KOPT-K1 (cell line): ENCODE data around the gene CALN1.

ENCODE experiments used
- H3K27ac ChIP-seq: fragments of 200-600 bp; sonication (generic); 2 replicates; pipeline ENCODE4 v1.5.1; 2016; ENCODE audit warnings: antibody characterized with exemption, mild to moderate bottlenecking, low read depth, low read length; ENCODE audit not compliant: poor library complexity, severe bottlenecking
- H3K36me3 ChIP-seq: fragments of 200-600 bp; sonication (generic); 2 replicates; pipeline ENCODE4 v1.5.1; 2017; ENCODE audit warnings: antibody characterized with exemption, mild to moderate bottlenecking, low read length, moderate library complexity; ENCODE audit not compliant: insufficient read depth
- H3K9me3 ChIP-seq: fragments of 200-600 bp; sonication (generic); 2 replicates; pipeline ENCODE4 v1.5.1; 2017; ENCODE audit warnings: antibody characterized with exemption, low read length, mild to moderate bottlenecking; ENCODE audit not compliant: insufficient read depth, poor library complexity, severe bottlenecking

The CALN1 gene

GRCh38 chr7:71801976-71802375, 610.2 kb downstream of the CALN1 start:
- Histone ChIP-seq H3K27ac (no peak overlapping the region), H3K9me3 (peaks cover 7% of the 10 kb centered on the region), H3K36me3 (no peaks in the 10 kb centered on the region)

- Histone ChIP-seq H3K9me3 (no peaks in the 10 kb centered on the region), H3K27ac (no peak overlapping the region), H3K36me3 (no peaks in the 10 kb centered on the region)
Observed at GRCh38 chr7:71800321-71800720, 611.8 kb downstream of the CALN1 start.

- Histone ChIP-seq H3K36me3 (no peaks in the 10 kb centered on the region), H3K27ac (no peak overlapping the region), H3K9me3 (no peaks in the 10 kb centered on the region)
Observed at GRCh38 chr7:71795410-71795809, 616.7 kb downstream of the CALN1 start.

DNA sequence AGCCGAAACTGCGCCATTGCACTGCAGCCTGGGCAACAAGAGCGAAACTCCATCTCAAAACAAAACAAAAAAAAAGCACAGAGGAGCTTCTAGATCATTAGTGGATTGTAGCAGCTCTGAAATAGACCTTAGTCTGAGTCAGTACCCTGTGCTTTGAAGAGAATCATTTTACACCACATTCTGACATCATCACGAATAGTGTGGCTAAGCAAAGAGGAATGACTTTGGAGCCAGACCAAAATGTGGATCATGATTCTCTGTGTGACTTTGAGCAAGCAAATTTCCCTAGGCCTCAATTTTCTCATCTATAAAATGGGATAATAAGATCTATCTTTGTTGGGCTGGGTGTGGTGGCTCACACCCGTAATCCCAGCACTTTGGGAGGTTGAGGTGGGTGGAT, 618.9 kb downstream of the CALN1 start:
- Histone ChIP-seq H3K9me3 (peaks cover 7% of the 10 kb centered on the region), H3K27ac (no peak overlapping the region)

DNA sequence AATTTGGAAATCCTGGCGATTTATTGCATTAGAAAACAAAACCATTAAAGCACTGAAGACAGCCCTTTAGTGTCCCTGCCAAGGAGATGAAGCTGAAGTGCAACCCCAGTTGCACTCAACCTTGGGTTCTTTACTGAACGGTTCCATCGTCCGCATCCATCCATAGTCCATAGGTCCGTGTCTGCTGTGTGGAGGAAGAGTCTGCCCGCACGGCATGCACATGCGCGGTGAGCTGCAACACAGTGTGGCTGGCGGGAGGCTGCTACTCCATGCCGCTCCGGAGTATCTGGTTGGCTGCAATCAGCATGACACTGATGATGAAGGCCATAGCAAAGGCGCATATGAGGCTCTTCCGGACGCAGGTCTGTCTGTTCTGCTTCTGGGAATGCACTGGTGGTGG, 624.6 kb downstream of the CALN1 start:
- Histone ChIP-seq H3K36me3 (no peaks in the 10 kb centered on the region), H3K9me3 (peaks cover 26% of the 10 kb centered on the region), H3K27ac (no peak overlapping the region)

More for the DNA sequence above, 618.9 kb downstream of the CALN1 start:
- H3K36me3 ChIP-seq: no peaks in the 10 kb centered on the region

DNA sequence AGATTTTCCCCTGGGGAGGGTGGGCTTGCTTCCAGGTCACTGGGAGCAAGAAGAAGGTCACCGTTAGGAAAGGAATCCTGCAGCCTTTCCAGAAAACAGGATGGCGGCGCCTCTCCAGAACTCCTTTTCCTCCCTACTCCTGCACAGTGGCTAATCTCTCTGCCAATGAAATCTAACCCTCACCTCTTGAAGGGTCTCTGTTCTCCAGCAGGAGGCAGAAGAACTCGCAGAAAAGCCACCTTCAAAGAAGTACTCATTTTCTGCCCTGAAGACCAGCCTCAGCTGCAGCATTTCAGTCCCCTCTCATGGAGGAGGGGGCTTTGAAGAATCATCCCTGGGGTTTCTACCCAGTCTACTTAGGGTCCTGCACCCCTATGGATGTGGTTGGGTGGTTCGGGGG, 626.9 kb downstream of the CALN1 start:
- Histone ChIP-seq H3K36me3 (no peaks in the 10 kb centered on the region), H3K9me3 (peaks cover 26% of the 10 kb centered on the region), H3K27ac (no peak overlapping the region)

GRCh38 chr7:71784781-71785180, 627.4 kb downstream of the CALN1 start:
- Histone ChIP-seq H3K9me3 (peaks cover 26% of the 10 kb centered on the region), H3K36me3 (no peaks in the 10 kb centered on the region), H3K27ac (no peak overlapping the region)

GRCh38 chr7:71784180-71784579, 628.0 kb downstream of the CALN1 start:
- Histone ChIP-seq H3K36me3 (no peaks in the 10 kb centered on the region), H3K9me3 (peaks cover 21% of the 10 kb centered on the region), H3K27ac (no peak overlapping the region)

- Histone ChIP-seq H3K36me3 (no peaks in the 10 kb centered on the region), H3K9me3 (peaks cover 19% of the 10 kb centered on the region), H3K27ac (no peak overlapping the region)
Observed at GRCh38 chr7:71783779-71784178, 628.4 kb downstream of the CALN1 start.

GRCh38 chr7:71782051-71782450, 630.1 kb downstream of the CALN1 start:
- H3K36me3 ChIP-seq: no peaks in the 10 kb centered on the region
- no peak overlapping the region for H3K27ac ChIP-seq
- H3K9me3 ChIP-seq: peaks cover 7% of the 10 kb centered on the region

DNA sequence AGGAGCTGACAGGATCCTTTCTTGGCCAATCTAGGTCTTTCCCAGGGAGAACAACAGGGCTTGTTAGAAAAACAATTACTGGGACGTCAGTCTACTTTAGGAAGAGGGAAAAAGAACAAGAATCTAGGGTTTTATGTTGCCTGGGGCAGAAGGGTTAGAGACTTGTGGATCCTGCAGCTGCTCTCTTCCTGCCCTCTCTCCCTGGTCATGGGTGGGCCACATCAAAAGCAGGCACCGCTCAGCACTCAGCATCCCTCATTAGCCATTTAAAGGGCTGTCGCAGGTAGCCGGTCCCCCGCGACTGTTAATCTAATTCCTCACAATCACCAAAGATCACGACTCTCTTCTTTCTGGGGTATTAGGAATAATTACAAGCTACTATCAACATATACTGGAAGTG, 631.9 kb downstream of the CALN1 start:
- H3K36me3 ChIP-seq: no peaks in the 10 kb centered on the region
- H3K27ac ChIP-seq: no peak overlapping the region
- H3K9me3 ChIP-seq: no peaks in the 10 kb centered on the region

DNA sequence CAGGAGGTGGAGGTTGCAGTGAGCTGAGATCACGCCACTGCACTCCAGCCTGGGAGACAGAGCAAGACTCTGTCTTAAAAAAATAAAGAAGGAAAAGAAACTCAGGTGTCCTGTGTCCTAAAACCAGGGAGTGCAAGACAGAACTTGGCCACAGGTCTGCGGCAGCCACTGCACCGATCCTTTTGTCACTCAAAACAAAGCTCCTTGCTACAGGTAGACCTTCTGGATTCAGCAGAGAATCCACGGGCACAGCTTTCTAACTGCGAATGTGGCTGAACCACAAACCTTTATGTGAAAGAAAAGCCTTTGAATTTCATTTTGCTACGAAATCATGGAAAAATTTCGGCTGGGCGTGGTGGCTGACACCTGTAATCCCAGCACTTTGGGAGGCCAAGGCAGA, 634.9 kb downstream of the CALN1 start:
- Histone ChIP-seq H3K27ac (no peak overlapping the region), H3K36me3 (no peaks in the 10 kb centered on the region), H3K9me3 (no peaks in the 10 kb centered on the region)

DNA sequence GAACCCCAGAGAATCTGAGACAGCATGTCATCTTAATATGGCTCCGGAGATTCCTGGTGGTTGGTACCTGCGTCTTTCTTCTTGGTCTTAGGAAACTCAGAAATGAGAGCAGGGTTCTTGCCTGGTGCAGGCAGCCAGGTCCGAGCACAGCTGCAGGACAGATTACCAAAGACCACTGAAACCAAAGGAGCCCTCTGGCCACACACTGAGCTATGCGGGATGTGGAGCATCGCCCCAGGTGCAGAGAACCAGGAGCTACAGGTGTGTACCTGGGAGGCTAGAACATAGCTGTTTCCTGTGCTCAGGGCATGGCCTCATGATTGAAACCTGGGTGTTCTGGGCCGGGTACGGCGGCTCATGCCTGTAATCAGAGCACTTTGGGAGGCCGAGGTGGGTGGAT, 635.4 kb downstream of the CALN1 start:
- no peak overlapping the region for H3K27ac ChIP-seq
- no peaks in the 10 kb centered on the region for H3K9me3 ChIP-seq
- H3K36me3 ChIP-seq: no peaks in the 10 kb centered on the region

DNA sequence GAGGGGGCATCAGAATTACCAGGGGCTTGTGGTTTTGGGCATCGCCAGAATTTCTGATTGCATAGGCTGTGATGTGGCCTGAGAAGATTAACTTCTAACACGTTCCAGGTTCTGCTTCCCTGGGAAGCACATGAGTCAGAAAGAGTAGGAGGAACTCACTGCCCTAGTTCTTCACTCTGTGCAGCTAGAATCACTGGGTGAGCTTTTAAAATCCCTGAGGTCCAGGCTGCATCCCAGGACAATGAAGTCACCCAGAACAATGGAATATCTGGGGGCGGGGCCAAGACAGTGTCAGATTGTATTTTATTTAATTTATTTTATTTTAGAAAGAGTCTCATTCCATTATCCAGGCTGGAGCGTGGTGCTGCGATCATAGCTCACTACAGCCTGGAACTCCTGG, 636.5 kb downstream of the CALN1 start:
- no peaks in the 10 kb centered on the region for H3K9me3 ChIP-seq
- no peaks in the 10 kb centered on the region for H3K36me3 ChIP-seq
- H3K27ac ChIP-seq: no peak overlapping the region

- H3K36me3 ChIP-seq: no peaks in the 10 kb centered on the region
- no peaks in the 10 kb centered on the region for H3K9me3 ChIP-seq
- H3K27ac ChIP-seq: no peak overlapping the region
Observed at GRCh38 chr7:71772779-71773178, 639.4 kb downstream of the CALN1 start.

GRCh38 chr7:71770269-71770907, 641.8 kb downstream of the CALN1 start:
- H3K36me3 ChIP-seq: no peaks in the 10 kb centered on the region
- H3K27ac ChIP-seq: no peak overlapping the region
- no peaks in the 10 kb centered on the region for H3K9me3 ChIP-seq
